GM23248 (cell line): ENCODE results near the gene ABHD17A. TPM values are rescaled to one million over a fixed set of nuclear protein-coding genes. Genes with fewer than 3 reads are reported as not detected.

Experiments
- DNase-seq: peaks from one replicate; pipeline ENCODE4 v3.0.0-alpha.2; 2015
- H2AFZ ChIP-seq: fragments of 200-600 bp; sonication (generic); 2 replicates; pipeline ENCODE4 v1.6.1; 2016; ENCODE audit warnings: antibody characterized with exemption
- H3F3A ChIP-seq: fragments of 200-600 bp; sonication (generic); 2 replicates; pipeline ENCODE4 v1.6.1; 2016; ENCODE audit warnings: mild to moderate bottlenecking, antibody characterized with exemption, mixed run types; ENCODE audit not compliant: insufficient read depth
- H3K27ac ChIP-seq: fragments of 200-600 bp; sonication (generic); 2 replicates; pipeline ENCODE4 v1.5.1; 2016; ENCODE audit warnings: mild to moderate bottlenecking
- H3K27me3 ChIP-seq: fragments of 200-600 bp; sonication (generic); replicated peaks from 2 replicates; pipeline ENCODE4 v1.6.1; 2016; ENCODE audit warnings: mild to moderate bottlenecking; ENCODE audit not compliant: insufficient read depth
- H3K36me3 ChIP-seq: fragments of 200-600 bp; sonication (generic); 2 replicates; pipeline ENCODE4 v1.6.1; 2016; ENCODE audit warnings: low read depth, mild to moderate bottlenecking
- H3K4me1 ChIP-seq: fragments of 200-600 bp; sonication (generic); 2 replicates; pipeline ENCODE4 v1.6.1; 2016; ENCODE audit warnings: mild to moderate bottlenecking; ENCODE audit not compliant: insufficient read depth
- H3K4me2 ChIP-seq: fragments of 200-600 bp; sonication (generic); one replicate; pipeline ENCODE4 v1.6.1; 2016; ENCODE audit warnings: mild to moderate bottlenecking; ENCODE audit not compliant: unreplicated experiment
- H3K4me3 ChIP-seq: fragments of 200-600 bp; sonication (generic); 2 replicates; pipeline ENCODE4 v1.5.1; 2016; ENCODE audit warnings: mild to moderate bottlenecking
- H3K79me2 ChIP-seq: fragments of 200-600 bp; sonication (generic); 2 replicates; pipeline ENCODE4 v1.6.1; 2016; ENCODE audit warnings: mild to moderate bottlenecking; ENCODE audit not compliant: insufficient read depth
- H3K9ac ChIP-seq: fragments of 200-600 bp; sonication (generic); 2 replicates; pipeline ENCODE4 v1.6.1; 2016; ENCODE audit warnings: mild to moderate bottlenecking
- H3K9me2 ChIP-seq: fragments of 200-600 bp; sonication (generic); 2 replicates; pipeline ENCODE4 v1.6.1; 2016; ENCODE audit warnings: mixed run types, mild to moderate bottlenecking, moderate library complexity; ENCODE audit not compliant: insufficient read depth
- H3K9me3 ChIP-seq: fragments of 200-600 bp; sonication (generic); one replicate; pipeline ENCODE4 v1.6.1; 2017; ENCODE audit warnings: low read depth
- H4K20me1 ChIP-seq: fragments of 200-600 bp; sonication (generic); 2 replicates; pipeline ENCODE4 v1.6.0; 2016; ENCODE audit not compliant: insufficient read depth
- EZH2 ChIP-seq: fragments of 200-600 bp; sonication (generic); IDR thresholded peaks from 2 replicates; pipeline ENCODE4 v1.6.1; 2018; ENCODE audit warnings: antibody characterized with exemption, mild to moderate bottlenecking; ENCODE audit not compliant: insufficient read depth, poor library complexity, severe bottlenecking
- EZH2phosphoT487 ChIP-seq: fragments of 200-600 bp; sonication (generic); IDR thresholded peaks from 2 replicates; pipeline ENCODE4 v1.6.1; 2018; ENCODE audit warnings: antibody characterized with exemption, moderate library complexity, mild to moderate bottlenecking, low read depth; ENCODE audit not compliant: insufficient read depth
- WGBS, 2 experiments: methylation state at CpG; one replicate each; pipeline ENCODE4 v1.1.6; 2015 to 2017; ENCODE audit warnings: low lambda C conversion rate in 2 of 2, low coverage in 1 of 2; ENCODE audit errors: missing lambda C conversion rate in 2 of 2; 5-methylcytosine and 5-hydroxymethylcytosine counted together
- in situ Hi-C: fragments of 300-500 bp; cut with MboI; formaldehyde crosslinking; loops from 2 replicates; pipeline ENCODE4 v1.15.0; 2020
- polyA plus RNA-seq: library from polyadenylated mRNA; unstranded; fragments of >200 nt; fragmentation: Nextera tagmentation; extraction: Ambion mirVana; gene quantifications from 2 replicates; pipeline ENCODE4 v1.2.1, GENCODE V29; 2016
- total RNA-seq: library from RNA; depleted of rRNA; stranded (reverse); fragments of >200 nt; shearing (Covaris generic); gene quantifications from 2 replicates; pipeline ENCODE4 v1.2.3, GENCODE V29; 2014

Gene ABHD17A
- total and polyA plus RNA-seq, 2 experiments from 2014 or later, result 37.6 to 157 TPM

DNA sequence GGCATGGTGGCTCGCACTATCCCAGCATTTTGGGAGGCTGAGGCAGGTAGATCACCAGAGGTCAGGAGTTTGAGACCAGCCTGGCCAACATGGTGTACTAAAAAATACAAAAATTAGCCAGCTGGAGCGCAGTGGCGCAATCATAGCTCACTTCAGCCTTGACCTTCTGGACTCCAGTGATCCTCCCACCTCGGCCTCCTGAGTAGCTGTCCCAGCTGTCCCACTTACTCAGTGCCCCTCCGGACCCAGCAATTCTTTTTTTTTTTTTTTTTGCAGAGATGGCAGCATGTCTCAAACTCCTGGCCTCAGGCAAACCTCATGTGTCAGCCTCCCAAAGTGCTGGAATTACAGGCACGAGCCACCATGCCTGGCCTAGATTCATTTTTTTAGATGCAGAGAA, 17.6 kb upstream of the ABHD17A start:
- Histone ChIP-seq H3K36me3 (no peaks in the 10 kb centered on the region), H3K9me3 (no peaks in the 10 kb centered on the region), H3F3A (0 out of 2 replicates have a peak, but pooled peaks cover 10% of the 10 kb centered on the region), H3K27ac (no peak overlapping the region), H3K4me2 (no peak overlapping the region), H3K79me2 (peaks cover 24% of the 10 kb centered on the region), H3K27me3 (no peaks in the 10 kb centered on the region), H2AFZ (peak overlapping the region; percentile 48; the same call in 1 of the 2 replicates), H3K4me1 (no peaks in the 10 kb centered on the region), H4K20me1 (no peaks in the 10 kb centered on the region), H3K4me3 (no peak overlapping the region), H3K9me2 (no peaks in the 10 kb centered on the region), H3K9ac (peak overlapping the region; percentile 25; the same call in 1 of the 2 replicates)
- WGBS, 2 experiments, result 54 to 55% methylated on average over 6 of the region's 6 CpGs
- TF ChIP-seq EZH2 (no peak), EZH2phosphoT487 (no peak)
- in situ Hi-C loops, result no loop called here
- peak; percentile 6 for DNase-seq

DNA sequence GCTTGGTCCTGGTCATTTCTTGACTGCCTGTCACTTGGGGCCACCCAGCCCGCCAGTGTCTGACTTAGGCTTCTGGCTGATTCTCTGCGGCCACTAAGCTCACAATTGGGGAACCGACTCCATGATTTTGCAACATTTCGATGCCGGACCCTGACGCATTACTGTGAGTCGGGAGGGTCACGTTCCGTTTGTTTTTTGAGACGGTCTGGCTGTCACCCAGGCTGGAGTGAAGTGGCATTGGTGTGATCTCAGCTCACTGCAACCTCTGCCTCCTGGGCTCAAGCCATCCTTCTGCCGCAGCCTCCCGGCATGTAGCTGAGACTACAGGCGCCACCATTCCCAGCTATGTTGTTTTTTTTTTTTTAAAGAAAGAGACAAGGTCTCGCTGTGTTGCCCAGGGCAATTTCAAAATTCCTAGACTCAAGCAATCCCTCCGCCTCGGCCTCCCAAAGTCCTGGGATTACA, 16.7 kb upstream of the ABHD17A start:
- no peak overlapping the region for H2AFZ ChIP-seq

DNA sequence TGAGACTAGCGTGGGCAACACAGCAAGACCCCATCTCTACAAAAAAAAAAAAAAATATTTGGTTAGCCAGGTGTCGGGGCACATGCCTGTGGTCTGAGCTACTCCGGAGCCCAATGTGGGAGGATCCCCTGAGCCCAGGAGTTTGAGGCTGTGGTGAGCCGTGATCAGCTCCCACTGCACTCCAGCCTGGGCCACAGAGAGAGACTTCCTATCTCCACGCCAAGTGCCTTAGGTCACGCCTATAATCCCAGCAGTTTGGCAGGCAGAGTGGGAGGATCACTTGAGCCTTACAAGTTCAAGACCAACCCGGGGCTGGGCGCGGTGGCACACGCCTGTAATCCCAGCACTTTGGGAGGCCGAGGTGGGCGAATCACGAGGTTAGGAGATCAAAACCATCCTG, 11.2 kb upstream of the ABHD17A start:
- no peaks in the 10 kb centered on the region for H3K79me2 ChIP-seq
- no peak overlapping the region for H3K4me3 ChIP-seq
- no peaks in the 10 kb centered on the region for H3K36me3 ChIP-seq

More for the DNA sequence above, 16.7 kb upstream of the ABHD17A start:
- H3K27me3 ChIP-seq, result no peaks in the 10 kb centered on the region
- H3K79me2 ChIP-seq, result peaks cover 15% of the 10 kb centered on the region
- no peak overlapping the region for H3K9ac ChIP-seq
- H3K27ac ChIP-seq, result no peak overlapping the region
- no peak for DNase-seq
- H3K9me2 ChIP-seq, result no peaks in the 10 kb centered on the region
- H3K4me1 ChIP-seq, result peaks cover 5% of the 10 kb centered on the region; the same call in 1 of the 2 replicates
- 96 to 98% methylated on average over 15 to 16 of the region's 16 CpGs for WGBS, 2 experiments
- no peaks in the 10 kb centered on the region for H4K20me1 ChIP-seq
- no peak overlapping the region for H3K4me3 ChIP-seq
- no peaks in the 10 kb centered on the region for H3K36me3 ChIP-seq
- 0 out of 2 replicates have a peak, but pooled peaks cover 10% of the 10 kb centered on the region for H3F3A ChIP-seq
- in situ Hi-C loops, result no loop called here
- no peak overlapping the region for H3K4me2 ChIP-seq
- no peak for TF ChIP-seq EZH2
- no peaks in the 10 kb centered on the region for H3K9me3 ChIP-seq

DNA sequence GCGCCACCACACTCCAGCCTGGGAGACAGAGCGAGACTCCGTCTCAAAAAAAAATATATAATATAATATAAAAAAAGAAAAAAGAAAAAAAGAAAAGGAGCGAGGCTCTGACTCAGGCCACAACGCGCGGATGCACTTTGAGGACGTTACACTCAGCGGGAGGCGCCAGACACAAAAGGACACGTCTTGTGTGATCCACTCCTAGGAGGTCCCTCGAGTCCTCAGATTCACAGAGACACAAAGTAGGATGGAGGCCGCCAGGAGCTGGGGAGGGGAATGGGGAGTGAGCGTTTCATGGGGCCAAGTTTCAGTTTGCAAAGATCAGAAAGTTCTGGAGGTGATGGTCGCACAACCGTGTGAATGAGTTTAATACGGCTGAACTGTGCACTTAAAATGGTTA, 8.5 kb upstream of the ABHD17A start:
- Histone ChIP-seq H2AFZ (no peak overlapping the region), H4K20me1 (no peaks in the 10 kb centered on the region), H3K4me3 (no peak overlapping the region), H3F3A (no peaks in the 10 kb centered on the region), H3K4me1 (peaks cover 5% of the 10 kb centered on the region; the same call in 1 of the 2 replicates), H3K27ac (no peak overlapping the region), H3K79me2 (no peaks in the 10 kb centered on the region), H3K27me3 (no peaks in the 10 kb centered on the region), H3K36me3 (no peaks in the 10 kb centered on the region), H3K4me2 (no peak overlapping the region), H3K9ac (no peak overlapping the region), H3K9me3 (no peaks in the 10 kb centered on the region), H3K9me2 (no peaks in the 10 kb centered on the region)
- TF ChIP-seq EZH2phosphoT487 (no peak), EZH2 (no peak)
- WGBS, 2 experiments, result 85 to 87% methylated on average over 17 of the region's 17 CpGs
- in situ Hi-C loops, result no loop called here
- DNase-seq, result no peak

More for the DNA sequence above, 11.2 kb upstream of the ABHD17A start:
- Histone ChIP-seq H3F3A (no peaks in the 10 kb centered on the region), H3K27ac (no peak overlapping the region), H3K4me1 (peaks cover 5% of the 10 kb centered on the region; the same call in 1 of the 2 replicates), H3K27me3 (no peaks in the 10 kb centered on the region), H3K4me2 (no peak overlapping the region), H3K9me3 (no peaks in the 10 kb centered on the region), H3K9ac (no peak overlapping the region), H4K20me1 (no peaks in the 10 kb centered on the region), H3K9me2 (no peaks in the 10 kb centered on the region), H2AFZ (no peak overlapping the region)
- in situ Hi-C loops, result no loop called here
- TF ChIP-seq EZH2phosphoT487 (no peak), EZH2 (no peak)
- WGBS, 2 experiments, result 88 to 91% methylated on average over 13 of the region's 13 CpGs
- no peak for DNase-seq
